Body of pancreas (tissue), 4 donors: ENCODE measurements around the gene APIP.

ENCODE experiments used
- POLR2A ChIP-seq, 3 donors: fragments of 450-650 bp; IDR thresholded peaks; one replicate each; pipeline ENCODE4 v1.6.1; 2016; ENCODE audit warnings: antibody characterized with exemption in 3 of 3, mild to moderate bottlenecking in 2 of 3
- TF ChIP-seq, protein P1 (sequence below), 7 experiments: fragments of 450-650 bp in 4 of 7; fragments of 200-600 bp in 3 of 7; sonication (generic) in 3 of 7; IDR thresholded peaks; one replicate each; pipeline ENCODE4 v1.5.1; 2016 to 2019; ENCODE audit warnings: antibody characterized with exemption in 7 of 7

DNA sequence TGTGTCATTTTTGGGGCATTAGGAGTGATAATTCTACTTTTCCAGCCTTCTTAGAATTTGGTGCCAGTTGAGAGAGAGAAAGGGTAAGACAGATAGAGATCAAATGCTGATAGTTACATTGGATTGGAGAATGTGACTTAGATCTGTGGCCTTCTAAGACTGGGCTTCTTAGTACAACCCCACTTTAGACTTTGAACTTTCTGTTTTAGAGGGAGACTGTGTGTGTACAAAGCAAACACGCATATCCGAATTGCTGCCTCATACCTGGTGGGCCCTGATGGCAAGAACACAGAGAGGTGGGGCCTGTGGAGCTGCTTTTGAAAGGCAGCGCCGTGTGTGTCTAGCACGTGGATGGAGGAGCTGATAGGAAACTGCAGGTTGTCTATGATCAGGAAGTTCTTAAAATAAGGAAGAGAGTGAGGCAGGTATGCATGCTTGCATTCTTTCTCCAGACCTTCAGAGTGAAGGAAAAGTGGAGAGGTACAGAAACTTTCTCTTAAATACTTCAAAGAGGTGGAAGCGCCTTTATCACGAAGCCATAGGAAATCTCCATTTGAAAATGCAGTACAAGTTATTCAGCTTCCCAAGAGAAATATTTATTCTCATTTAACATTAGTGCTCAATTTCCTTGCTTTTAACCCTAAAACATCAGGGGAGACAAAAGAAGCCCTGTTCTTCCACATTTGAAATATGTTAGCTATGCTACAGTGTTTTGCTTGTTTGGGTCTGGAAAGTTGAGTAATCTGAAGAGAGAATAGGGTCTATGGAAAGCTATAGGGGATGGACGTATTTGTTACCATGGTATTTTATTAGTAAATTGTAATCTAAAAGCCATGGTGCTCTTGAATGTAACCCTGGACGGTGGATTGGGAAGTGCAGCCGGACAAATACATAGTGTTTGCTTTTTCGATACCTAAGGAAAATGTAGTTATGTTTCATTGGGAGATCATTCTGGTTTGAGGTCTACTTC, 13.9 kb upstream of the APIP start:
- TF ChIP-seq, protein P1, sequence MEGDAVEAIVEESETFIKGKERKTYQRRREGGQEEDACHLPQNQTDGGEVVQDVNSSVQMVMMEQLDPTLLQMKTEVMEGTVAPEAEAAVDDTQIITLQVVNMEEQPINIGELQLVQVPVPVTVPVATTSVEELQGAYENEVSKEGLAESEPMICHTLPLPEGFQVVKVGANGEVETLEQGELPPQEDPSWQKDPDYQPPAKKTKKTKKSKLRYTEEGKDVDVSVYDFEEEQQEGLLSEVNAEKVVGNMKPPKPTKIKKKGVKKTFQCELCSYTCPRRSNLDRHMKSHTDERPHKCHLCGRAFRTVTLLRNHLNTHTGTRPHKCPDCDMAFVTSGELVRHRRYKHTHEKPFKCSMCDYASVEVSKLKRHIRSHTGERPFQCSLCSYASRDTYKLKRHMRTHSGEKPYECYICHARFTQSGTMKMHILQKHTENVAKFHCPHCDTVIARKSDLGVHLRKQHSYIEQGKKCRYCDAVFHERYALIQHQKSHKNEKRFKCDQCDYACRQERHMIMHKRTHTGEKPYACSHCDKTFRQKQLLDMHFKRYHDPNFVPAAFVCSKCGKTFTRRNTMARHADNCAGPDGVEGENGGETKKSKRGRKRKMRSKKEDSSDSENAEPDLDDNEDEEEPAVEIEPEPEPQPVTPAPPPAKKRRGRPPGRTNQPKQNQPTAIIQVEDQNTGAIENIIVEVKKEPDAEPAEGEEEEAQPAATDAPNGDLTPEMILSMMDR (IDR thresholded peaks at IDR 0.05), result no peak
- no peak for TF ChIP-seq POLR2A (IDR thresholded peaks at IDR 0.05)
